Body of pancreas (tissue), 4 donors: ENCODE results near the gene NLRP10. TPM values are rescaled to one million over a fixed set of nuclear protein-coding genes. Genes with fewer than 3 reads are reported as not detected.

Experiments
- ATAC-seq: fragments of 150-250 bp; one replicate; pipeline ENCODE4 v1.9.1; 2016
- DNase-seq, 4 donors: peaks; one replicate each; pipeline ENCODE4 v3.0.0-alpha.2; 2019
- H3K27ac ChIP-seq, 4 donors: fragments of 200-600 bp; sonication (generic); 1 replicate in 3 of 4; 2 replicates in 1 of 4; pipeline versions ENCODE4 v1.5.1 to v1.6.1; 2016 to 2019; ENCODE audit warnings: mild to moderate bottlenecking in 1 of 4, mixed read lengths in 1 of 4, moderate library complexity in 1 of 4
- H3K27me3 ChIP-seq, 2 donors: fragments of 200-600 bp; sonication (generic); one replicate each; pipeline ENCODE4 v1.6.0; 2016; ENCODE audit warnings: mild to moderate bottlenecking in 1 of 2
- H3K36me3 ChIP-seq, 2 donors: fragments of 200-600 bp; sonication (generic); replicated peaks in 1 of 2; 2 replicates each; pipeline ENCODE4 v1.5.1; 2016; ENCODE audit warnings: low read depth in 2 of 2; ENCODE audit not compliant: insufficient read depth in 1 of 2
- H3K4me1 ChIP-seq: fragments of 200-600 bp; sonication (generic); one replicate; pipeline ENCODE4 v1.6.0; 2016
- H3K4me3 ChIP-seq, 2 donors: fragments of 200-600 bp; sonication (generic); 1 replicate in 1 of 2; 2 replicates in 1 of 2; pipeline ENCODE4 v1.5.1; 2016 to 2019
- H3K9me3 ChIP-seq, 3 donors: fragments of 200-600 bp; sonication (generic); 1 replicate in 2 of 3; 2 replicates in 1 of 3; pipeline ENCODE4 v1.5.1; 2016
- CTCF ChIP-seq, 7 experiments: fragments of 450-650 bp in 4 of 7; fragments of 200-600 bp in 3 of 7; sonication (generic) in 3 of 7; IDR thresholded peaks; one replicate each; pipeline ENCODE4 v1.5.1; 2016 to 2019; ENCODE audit warnings: antibody characterized with exemption in 7 of 7
- POLR2A ChIP-seq, 3 donors: fragments of 450-650 bp; IDR thresholded peaks; one replicate each; pipeline ENCODE4 v1.6.1; 2016; ENCODE audit warnings: antibody characterized with exemption in 3 of 3, mild to moderate bottlenecking in 2 of 3
- WGBS, 2 donors: methylation state at CpG; one replicate each; pipeline ENCODE4 v1.1.5; 2017; 5-methylcytosine and 5-hydroxymethylcytosine counted together
- intact Hi-C: fragments of 100-400 bp; cut with DNase I; formaldehyde crosslinking; loops from one replicate; pipeline ENCODE4 v1.15.1; 2023
- total RNA-seq, 2 donors: library from RNA; depleted of rRNA; stranded (reverse); fragments of >200 nt; gene quantifications; one replicate each; pipeline ENCODE4 v1.1.0, GENCODE V29; 2016

The NLRP10 gene
- total RNA-seq, 2 donors from 2014 or later: not detected

GRCh38 chr11:7964261-7964660, 986 bp downstream of the NLRP10 start:
- intact Hi-C loops: no loop called here
- no peak for TF ChIP-seq POLR2A (IDR thresholded peaks at IDR 0.05)
- no peak for TF ChIP-seq CTCF (IDR thresholded peaks at IDR 0.05)
- H3K4me1 ChIP-seq: peaks cover 4% of the 10 kb centered on the region
- no peak overlapping the region for H3K4me3 ChIP-seq
- peak in 2 of 4 donors; percentile 10 to 11 for DNase-seq
- no peak overlapping the region for H3K27ac ChIP-seq
- no peaks in the 10 kb centered on the region for H3K36me3 ChIP-seq
- H3K9me3 ChIP-seq: no peaks in the 10 kb centered on the region
- H3K27me3 ChIP-seq: no peaks in the 10 kb centered on the region
- WGBS, 2 donors: 32 to 44% methylated on average over 3 of the region's 3 CpGs
- no peak for ATAC-seq

DNA sequence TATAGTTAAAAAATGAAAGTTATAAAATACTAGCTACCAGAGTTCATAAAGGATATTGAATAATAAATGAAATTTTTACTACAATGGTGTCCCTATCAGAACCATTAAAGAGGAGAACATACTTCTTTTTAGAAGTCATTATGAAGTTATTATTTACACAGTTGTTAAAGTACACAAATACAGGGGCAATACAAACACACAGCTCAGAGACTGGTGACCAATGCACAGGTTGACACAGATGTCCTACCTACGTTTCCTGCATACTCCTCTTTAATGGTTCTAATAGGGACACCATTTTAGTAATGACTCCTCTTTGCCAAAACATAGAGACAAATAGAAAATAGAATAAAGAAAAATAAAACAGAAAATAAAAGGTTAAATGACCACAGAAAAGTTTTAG, 10.1 kb downstream of the NLRP10 start:
- DNase-seq: no peak
- no peak for ATAC-seq
- TF ChIP-seq CTCF (IDR thresholded peaks at IDR 0.05): no peak
- no peak for TF ChIP-seq POLR2A (IDR thresholded peaks at IDR 0.05)
- no peaks in the 10 kb centered on the region for H3K9me3 ChIP-seq
- intact Hi-C loops: no loop called here
- 34 to 56% methylated on average over 1 of the region's 1 CpG for WGBS, 2 donors
- H3K27ac ChIP-seq: no peak overlapping the region
- H3K4me3 ChIP-seq: no peak overlapping the region
- H3K27me3 ChIP-seq: no peaks in the 10 kb centered on the region
- H3K36me3 ChIP-seq: no peaks in the 10 kb centered on the region
- H3K4me1 ChIP-seq: no peaks in the 10 kb centered on the region

GRCh38 chr11:7949934-7950333, 15.3 kb downstream of the NLRP10 start:
- peak; percentile 77 for ATAC-seq

GRCh38 chr11:7944123-7944522, 21.1 kb downstream of the NLRP10 start:
- TF ChIP-seq CTCF (IDR thresholded peaks at IDR 0.05) (no peak), POLR2A (IDR thresholded peaks at IDR 0.05) (no peak)
- 78 to 90% methylated on average over 2 of the region's 2 CpGs for WGBS, 2 donors
- intact Hi-C loops: no loop called here

More at GRCh38 chr11:7949934-7950333, 15.3 kb downstream of the NLRP10 start:
- TF ChIP-seq CTCF (IDR thresholded peaks at IDR 0.05) (no peak), POLR2A (IDR thresholded peaks at IDR 0.05) (no peak)
- Histone ChIP-seq H3K9me3 (no peaks in the 10 kb centered on the region), H3K4me1 (no peaks in the 10 kb centered on the region), H3K27me3 (no peaks in the 10 kb centered on the region), H3K27ac (no peak overlapping the region), H3K4me3 (no peak overlapping the region), H3K36me3 (no peaks in the 10 kb centered on the region)
- intact Hi-C loops: no loop called here
- WGBS, 2 donors: 23 to 43% methylated on average over 1 of the region's 1 CpG
- no peak for DNase-seq

DNA sequence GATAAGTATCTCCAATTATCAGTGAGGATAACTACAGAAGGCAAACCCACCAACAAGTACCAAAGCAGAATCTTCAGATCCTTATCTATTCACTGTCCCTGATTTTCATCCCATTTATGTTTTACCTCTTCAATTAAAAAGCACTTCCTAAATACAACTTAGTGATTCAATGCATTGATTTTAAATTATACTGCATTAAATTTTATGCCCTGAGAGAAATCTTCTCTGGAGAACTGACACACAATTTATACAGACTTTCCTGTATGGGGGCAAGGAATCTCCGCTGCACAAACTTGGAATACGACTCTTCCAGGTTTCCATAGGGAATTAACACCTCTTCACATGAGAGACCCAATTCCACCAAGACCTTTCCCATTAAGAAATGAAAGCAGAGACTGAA, 23.6 kb downstream of the NLRP10 start, which contains the start of gene OR10A3:
OR10A3 (minus strand) TSS at position 101 of the 400 bp plus-strand sequence. CDS start 2,188 bp downstream, outside the sequence.
- 83 to 88% methylated on average over 2 of the region's 2 CpGs for WGBS, 2 donors
- intact Hi-C loops: no loop called here

More at GRCh38 chr11:7944123-7944522, 21.1 kb downstream of the NLRP10 start:
- DNase-seq: no peak
- peaks cover 0 to 14% (median 0%) of the 10 kb centered on the region in 3 donors for H3K9me3 ChIP-seq
- no peak overlapping the region for H3K27ac ChIP-seq
- H3K36me3 ChIP-seq: no peaks in the 10 kb centered on the region
- H3K27me3 ChIP-seq: no peaks in the 10 kb centered on the region
- no peak for ATAC-seq
- H3K4me3 ChIP-seq: no peak overlapping the region
- H3K4me1 ChIP-seq: no peaks in the 10 kb centered on the region

More for the DNA sequence above, 23.6 kb downstream of the NLRP10 start, which contains the start of gene OR10A3:
- no peak for DNase-seq
- TF ChIP-seq CTCF (IDR thresholded peaks at IDR 0.05): no peak
- no peak for TF ChIP-seq POLR2A (IDR thresholded peaks at IDR 0.05)
- Histone ChIP-seq H3K27me3 (no peaks in the 10 kb centered on the region), H3K36me3 (no peaks in the 10 kb centered on the region), H3K4me1 (peaks cover 12% of the 10 kb centered on the region), H3K27ac (no peak within 1 kb of the TSS), H3K9me3 (peaks cover 0 to 14% (median 0%) of the 10 kb centered on the region in 3 donors), H3K4me3 (no peak within 1 kb of the TSS)
- ATAC-seq: no peak
